Fibroblast of the conjunctiva (primary cell): ENCODE data around the gene C5.
"Not testable (repeated sequence)": the region's sequence is repeated elsewhere in the genome, so short reads cannot be mapped to it uniquely, and the experiment has no call there.

ENCODE experiments used
- DNase-seq: peaks from one replicate; pipeline ENCODE4 v3.0.0-alpha.2; 2010; ENCODE audit warnings: low read depth

C5 gene

DNA sequence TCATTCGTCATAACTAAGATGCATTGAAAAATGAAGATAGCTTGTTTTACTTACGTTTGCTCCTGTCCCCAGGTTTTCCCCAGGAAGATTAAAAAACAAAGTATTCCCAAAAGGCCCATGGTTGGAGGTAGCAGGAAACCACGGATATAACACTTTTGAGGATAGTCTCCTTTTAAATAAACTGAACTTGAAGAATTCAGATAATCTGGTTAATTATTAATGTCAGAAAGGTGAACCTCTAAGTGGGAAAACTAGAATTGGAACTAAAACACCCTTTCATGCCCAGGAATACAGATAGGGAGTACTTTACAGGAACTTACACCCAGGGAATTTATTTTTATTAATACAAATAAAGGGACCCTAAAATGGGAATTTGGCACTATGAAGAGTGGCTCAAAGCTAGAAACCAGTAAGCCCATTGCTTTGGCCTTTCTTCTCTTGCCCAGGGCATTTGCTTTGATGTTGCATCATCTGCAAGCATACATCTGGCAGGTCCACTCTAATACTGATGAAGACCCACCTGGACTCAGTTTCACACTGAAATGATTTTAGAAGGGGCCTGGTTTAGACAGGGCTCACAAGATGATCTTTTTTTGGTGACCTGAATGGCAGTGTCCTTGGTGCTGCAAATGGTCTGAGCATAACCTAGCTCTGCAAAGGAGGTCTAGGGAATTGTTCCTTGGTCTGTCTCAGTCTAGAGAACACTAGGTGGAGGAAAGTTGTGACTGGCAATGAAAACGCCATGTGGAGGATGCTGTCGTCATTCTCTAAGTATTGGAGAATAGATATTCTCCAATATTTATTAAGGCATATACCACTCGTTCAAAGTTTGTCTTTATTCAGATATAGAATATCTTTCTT is at the start of gene C5:
C5 (minus strand) TSS at position 148 of the 861 bp plus-strand sequence; CDS start at position 119, 29 bp downstream.
- no peak for DNase-seq

DNA sequence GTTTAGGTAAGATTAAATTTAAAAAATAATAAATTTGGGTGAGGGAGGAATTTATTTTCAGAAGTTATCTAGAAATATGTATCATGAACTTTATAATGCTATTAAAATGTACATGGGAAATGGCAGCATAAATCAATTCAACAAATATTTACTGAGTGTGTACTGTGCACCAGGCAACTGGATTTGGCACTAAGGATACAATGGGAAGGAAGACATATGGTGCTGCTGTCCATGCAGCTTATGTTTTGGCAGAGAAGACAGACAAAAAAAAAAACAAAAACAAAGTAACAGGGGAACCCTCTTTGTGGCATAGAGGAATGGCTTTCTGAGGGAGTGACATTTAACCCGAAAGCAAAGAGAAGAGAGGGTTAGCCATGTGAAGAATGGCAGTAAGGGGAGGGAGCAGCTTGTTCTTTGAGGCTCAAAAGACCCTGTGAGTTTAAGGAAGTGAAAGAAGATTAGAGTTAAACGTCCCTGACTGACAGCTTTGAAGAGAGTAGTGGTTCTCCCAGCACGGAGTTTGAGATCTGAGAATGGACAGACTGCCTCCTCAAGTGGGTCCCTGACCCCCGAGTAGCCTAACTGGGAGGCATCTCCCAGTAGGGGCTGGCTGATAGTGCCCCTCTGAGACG is 48.6 kb upstream of the C5 start:
- DNase-seq: no peak

DNA sequence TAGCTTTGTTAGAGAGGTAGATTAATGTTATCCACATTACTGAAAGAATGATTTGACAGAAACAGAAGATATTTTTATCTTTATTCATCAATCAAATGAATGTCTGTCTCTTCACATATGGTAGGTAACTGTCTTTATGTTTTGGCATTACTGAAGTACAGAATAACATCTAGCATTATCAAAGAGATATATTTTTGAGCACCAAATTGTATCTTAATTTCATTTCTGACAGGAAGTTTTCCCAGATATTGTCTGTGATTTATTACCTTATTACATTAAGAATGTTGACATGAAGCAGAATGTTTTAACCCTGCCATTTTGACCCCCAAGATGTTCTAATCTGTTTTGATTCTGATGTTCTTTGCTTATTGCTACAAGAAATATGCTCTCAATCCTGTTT is 45.0 kb upstream of the C5 start:
- DNase-seq: no peak

DNA sequence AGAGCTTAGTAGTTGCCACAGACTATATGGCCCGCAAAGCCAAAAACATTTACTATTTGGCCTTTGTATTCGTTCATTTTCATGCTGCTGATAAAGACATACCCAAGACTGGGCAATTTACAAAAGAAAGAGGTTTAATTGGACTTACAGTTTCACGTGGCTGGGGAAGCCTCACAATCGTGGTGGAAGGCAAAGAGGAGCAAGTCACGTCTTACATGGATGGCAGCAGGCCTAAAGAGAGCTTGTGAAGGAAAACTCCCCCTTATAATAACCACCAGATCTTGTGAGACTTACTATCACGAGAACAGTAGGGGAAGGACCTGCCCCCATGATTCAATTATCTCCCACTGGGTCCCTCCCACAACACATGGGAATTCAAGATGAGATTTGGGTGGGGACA is 40.7 kb upstream of the C5 start:
- DNase-seq: not testable (repeated sequence)

DNA sequence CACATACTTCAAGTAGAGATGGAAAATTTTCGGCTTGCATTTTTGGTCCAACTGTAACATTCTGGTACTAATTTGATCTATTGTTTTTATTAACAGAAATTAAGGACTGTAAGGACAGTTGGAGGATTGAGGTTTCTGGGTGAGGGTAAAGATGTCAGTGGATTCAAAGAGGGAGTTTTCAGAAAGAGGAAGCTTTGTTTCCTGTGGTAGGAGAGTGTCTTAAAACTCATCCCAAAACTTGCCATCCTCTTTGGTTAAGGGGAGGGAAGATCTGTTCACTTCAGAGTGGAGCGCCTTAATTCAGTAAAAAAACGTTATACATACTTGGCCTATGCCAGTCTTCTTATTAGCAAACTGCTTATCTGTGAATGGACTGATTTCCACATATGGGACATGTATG is 38.5 kb upstream of the C5 start:
- DNase-seq: no peak

DNA sequence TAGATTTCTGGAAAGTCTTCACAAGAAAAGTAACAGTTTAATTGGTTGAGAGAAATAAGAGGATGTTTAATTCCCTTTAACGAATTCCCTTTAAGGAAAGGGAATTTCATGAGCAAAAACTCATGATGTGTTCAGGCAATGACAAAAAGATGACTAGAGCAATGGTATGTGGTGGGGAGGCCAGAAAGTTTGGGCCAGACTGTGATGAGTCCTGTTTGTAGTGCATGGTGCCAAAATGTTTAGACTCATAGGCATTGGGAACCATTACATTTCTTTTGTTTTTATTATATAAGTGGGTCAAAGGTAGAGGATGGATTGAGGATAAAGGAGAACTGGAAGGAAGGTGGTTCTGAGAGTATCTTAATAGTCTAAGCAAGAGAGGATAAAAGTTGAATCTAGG is 35.6 kb upstream of the C5 start:
- no peak for DNase-seq

DNA sequence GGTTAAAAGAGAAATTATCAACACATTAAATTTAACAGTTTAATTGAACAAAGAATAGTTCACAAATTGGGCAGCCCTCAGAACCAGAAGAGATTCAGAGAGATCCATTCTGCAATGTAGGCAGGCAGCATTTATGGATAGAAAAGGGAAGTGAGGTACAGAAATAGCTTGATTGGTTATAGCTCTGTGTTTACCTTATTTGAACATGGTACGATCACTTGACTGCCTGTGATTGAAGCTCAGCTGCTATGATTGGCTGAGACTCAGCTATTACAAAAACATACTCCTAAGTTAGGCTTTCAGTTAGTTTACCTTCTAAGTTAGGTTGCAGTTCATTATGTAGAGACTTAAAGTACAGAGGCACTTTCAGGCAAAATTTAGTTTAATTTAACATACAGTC is 32.0 kb upstream of the C5 start:
- no peak for DNase-seq

DNA sequence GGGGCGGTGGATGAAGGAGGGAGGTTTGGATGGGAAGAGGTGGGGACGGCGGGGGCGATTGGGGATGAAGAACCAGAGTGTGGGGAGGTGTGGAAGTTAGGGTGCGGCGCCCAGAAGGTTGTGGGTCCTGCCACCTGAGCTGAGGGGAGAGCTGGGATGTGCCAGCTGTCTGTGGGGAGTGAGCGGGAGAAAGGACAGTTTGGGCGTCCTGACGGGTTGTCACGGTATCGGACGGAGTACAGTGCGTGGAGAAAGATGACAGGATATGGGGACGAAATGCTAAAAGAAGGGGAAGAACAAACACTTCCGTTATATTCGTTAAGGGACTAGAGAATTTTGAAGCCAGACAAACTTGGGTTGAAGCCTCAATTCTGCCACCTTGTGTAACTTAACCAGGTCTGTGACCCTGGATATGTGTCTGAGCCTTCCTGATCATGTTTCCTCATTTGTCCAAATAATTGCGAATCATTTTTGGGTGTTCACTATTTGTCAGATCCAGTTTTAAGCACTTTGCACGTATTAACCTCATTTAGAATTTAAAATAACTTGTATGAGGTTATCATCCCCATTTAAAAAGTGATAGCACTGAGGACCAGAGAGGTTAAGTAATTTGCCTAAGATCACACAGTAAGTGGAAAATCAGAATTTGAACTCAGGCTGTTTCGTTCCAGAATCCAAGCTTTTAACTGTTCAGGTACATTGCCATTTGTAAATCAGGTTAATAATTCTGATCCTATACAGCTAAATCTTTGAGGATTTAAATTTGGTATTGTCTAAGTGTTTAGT is 25.4 kb upstream of the C5 start:
- DNase-seq: no peak

DNA sequence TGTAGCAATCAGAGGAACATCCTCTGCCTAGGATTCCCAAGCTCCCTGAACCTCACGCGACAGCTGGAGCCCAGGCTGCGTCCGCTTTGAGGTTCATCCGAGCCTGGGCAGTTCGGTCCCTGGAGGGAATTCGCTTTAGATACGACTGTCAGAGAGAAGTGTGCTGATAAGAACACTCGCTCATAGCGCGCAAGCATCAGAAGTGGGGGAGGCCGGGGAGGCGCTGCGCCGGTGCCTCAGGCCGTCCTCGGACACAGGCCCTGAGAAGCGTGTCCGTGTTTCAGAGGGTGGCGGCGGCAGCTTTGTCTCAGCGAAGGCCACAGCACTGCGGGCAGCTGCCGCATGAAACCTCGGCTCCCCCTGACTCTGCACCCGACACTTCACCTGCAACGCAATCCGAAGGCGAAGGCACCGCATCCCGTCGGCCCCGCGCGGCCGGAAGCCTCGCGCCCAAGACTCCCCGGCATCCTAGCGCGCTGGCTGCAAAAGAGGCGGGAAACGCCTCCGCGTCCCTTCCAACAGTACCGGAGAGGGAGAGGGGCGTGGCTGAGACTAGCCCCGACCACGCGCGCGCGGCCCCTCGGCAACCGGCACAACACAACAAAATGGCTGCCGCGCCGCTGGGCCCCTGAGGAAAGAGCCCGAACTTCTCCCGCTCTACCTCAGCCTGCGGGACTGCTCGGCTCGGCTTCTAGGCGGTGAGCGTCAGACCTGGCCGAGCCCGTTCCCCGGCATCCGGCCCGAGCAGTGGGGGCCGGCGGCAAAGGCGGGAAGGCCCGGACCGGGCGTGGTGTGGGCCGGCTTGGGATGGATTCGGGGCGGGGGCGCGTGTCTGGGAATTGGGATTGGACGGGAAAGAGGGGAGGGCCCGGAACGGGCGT is 24.5 kb upstream of the C5 start, which contains the start of gene CNTRL:
CNTRL (plus strand) TSS at position 586 of the 881 bp plus-strand sequence. CDS start 13,372 bp downstream, outside the sequence.
- peak; percentile 81 for DNase-seq

DNA sequence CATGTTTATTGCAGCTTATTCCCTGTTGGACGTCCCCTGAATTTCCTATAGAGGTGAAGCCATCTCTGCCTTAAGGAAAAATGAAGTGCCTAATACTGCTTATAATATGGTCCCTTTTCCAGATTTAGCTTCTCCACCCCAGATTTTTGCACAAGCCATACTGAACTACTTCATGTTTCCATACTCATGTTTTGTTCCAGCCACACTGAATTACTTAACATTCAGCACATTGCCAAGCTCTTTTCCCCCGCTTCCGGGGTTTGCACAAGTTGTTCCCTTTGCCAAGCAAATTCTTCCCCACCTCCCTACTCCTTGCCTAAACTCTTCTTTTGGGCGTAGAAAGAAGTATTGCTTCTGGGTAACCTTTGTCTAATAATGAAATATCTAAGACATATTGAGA is 23.0 kb upstream of the C5 start:
- DNase-seq: peak; percentile 90

DNA sequence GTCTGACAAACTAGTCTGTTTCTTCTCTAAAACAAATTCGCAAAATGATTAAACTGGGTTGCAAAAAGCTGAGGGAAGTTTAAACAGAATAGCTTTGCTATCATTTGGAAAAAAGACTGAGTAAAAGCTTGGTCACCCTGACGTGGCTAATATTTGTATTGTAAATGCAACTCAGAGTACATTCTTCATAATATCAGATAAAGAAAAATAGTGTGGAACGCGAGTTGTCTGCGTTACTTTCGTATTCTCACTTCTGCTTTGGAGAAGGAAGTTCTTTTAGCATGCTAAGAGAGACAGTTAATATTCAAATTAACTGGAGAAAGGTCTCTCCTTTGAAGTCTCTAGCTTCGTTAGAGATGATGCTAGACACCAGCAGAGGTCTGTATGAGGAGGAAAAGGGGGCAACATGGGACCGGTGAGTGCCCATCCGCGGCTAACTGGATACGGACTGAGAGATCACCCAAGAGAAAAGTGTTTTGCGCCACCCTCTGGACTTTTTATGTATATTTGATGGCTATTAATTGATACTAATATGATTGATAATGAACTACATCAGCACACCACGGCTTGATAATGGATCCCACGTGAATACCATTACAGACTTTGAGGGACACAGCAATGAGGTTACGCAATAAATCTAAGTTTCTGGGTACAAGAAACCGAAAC is 21.8 kb upstream of the C5 start:
- peak; percentile 26 for DNase-seq

DNA sequence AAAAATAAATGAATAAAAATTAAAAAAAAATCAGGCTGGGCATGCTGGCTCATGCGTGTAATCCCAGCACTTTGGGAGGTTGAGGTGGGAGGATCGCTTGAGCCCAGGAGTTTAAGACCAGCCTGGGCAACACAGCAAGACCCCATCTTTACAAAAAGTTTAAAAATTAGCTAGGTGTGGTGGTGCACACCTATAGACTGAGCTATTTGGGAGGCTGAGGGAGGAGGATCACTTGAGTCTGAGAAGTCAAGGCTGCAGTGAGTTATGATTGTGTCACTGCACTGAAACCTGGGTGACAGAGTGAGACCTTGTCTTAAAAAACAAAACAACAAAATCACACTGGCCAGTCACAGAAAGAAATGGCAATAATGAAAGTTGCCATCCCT is 21.3 kb upstream of the C5 start:
- DNase-seq: no peak

DNA sequence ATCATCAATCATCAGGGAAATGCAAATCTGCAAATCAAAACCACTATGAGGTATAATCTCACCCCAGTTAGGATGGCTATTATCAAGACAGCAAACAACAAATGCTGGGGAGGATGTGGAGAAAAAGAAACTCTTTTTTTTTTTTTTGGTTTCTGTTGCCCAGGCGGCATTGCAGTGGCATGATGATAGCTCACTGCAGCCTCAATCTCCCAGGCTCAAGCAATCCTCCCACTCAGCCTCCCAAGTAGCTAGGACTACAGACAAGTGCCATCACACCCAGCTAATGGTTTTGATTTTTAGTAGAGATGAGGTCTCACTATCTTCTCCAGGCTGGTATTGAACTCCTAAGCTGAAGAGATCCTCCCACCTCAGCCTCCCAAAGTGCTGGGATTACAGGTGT is 19.3 kb upstream of the C5 start:
- DNase-seq: no peak

DNA sequence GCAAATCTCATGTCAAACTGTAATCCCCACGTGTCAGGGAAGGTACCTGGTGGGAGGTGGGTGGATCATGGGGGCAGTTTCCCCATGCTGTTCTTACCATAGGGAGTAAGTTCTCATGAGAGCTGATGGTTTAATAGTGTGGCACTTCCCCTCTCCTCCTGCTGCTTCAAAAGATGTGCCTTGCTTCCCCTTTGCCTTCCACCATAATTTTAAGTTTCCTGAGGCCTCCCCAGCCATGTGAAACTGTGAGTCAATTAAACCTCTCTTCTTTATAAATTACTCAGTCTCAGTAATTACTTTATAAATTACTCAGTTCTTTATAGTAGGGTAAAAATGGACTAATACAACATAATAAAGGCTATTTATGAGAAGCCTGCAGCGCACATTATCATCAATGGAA is 17.6 kb upstream of the C5 start:
- DNase-seq: no peak

DNA sequence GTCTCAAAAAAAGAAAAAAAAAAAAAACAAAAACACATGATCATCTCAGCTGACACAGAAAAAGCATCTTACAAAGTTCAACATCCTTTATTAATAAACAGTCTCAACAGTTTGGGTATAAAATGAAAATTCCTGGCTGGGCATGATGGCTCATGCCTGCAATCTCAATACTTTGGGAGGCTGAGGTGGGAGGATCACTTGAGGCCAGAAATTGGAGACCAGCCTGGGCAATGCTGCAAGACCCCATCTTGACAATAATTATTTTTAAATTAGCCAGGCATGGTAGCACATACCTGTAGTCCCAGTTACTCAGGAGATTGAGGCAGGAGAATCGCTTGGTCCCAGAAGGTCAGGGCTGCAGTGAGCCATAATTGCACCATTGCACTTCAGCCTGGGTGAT is 16.8 kb upstream of the C5 start:
- DNase-seq: no peak

DNA sequence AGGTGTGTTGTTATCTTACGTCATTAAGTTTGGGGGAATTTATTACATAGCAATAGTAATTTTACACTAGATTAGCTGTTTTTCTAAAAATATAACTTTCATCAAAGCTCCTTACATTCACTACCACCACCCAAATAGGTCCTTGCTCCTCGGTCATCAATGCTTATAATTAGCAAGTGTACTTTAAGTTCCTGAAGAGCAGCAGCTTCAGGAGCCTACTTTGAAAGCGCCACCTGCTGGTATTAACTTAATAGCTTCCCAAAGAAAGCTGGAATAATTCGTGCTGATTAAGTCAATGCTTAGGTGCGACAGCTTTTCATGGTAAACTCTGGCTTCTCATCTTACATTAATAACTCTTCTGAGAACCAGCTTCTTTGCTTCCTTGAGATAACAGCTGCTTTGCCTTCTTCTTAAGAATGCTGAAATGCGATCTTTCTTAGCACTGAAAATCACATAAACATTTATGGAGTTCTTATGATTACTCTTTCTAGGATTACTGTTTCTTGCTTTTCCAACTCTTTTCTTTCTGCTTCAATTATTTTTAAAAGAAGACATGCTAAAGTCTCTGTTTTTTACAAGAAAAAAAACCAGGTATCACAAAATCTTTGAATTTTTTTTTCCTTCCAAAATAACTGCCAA is 10.0 kb upstream of the C5 start:
- peak; percentile 57 for DNase-seq

DNA sequence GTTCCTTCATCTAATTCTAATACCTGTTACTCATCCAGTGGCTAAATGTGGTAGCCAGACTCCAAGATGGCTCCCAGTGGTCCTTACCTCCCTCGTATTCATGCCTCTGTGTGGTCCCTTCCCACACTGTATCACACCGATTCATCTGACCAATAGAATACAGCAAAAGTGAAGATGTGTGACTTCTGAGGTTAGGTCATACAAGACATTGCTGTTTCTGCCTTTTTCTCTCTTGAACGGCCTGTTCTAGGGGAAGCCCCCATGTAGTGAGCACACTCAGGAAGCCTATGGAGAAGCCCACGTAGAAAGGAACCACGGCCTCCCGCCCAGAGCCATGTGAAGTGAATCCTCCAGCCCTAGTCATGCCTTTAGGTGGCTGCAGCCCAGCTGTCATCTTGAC is 9.4 kb upstream of the C5 start:
- no peak for DNase-seq

DNA sequence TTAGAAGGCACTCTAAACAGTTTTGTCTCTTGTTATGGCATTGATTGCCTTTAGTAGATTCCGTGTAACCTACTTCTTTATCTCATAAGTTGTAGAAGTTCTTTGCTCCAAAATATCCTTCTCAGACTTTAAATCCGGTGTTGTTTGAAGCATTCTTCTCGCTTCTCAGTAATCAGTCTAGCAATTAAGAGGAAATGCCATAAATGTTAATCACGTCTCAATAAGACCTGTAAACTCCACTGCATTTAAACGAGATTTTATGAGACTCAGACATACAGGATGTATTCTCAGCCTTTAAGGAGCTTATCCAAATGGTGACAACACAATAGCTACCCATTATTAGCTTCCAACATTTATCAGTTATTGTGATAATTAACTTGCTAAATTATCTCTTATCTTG is 7.7 kb upstream of the C5 start:
- DNase-seq: no peak

DNA sequence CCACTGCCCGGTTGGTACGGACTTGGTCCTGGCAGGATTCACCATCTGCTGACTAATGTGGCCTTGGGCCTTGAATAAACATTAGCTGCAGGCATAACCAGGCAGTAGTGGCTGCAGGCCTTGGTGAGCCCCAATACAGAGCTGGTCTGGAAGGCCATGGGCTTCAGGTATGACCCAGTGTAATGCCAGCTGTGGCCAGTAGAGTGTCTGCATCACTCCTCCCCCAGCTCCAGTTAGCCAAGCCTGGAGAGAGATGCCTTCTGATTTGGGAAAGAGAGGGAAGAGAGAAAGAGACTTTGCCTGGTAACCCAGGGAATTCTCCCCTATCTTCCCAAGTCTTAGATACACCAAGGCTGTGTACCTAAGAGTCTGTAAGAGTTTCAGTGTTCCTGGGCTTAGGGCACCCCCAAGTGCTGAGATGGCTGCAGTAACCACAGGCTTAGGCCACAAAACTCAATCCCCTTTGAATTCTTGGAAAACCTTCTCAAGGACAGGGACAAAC is 5.6 kb upstream of the C5 start:
- DNase-seq: no peak

DNA sequence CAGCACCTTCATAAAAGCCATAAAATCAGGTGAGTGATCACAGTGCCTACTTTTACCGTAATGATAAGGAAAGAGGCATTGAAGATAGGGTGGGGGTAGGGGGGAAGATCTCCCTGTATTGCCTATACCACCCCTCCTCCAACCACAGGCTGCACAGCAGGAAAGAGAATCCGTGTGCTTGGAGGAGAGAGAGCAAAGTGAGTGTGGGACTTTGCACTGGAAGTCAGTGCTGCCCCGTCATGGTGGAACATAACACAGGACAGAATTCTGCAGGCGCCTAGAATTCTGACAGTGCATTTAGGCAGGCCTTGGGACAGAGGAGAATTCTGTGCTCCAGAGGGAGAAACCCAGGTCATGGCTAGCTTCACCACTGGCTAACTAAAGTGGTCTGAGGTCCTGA is 3.5 kb upstream of the C5 start:
- no peak for DNase-seq

DNA sequence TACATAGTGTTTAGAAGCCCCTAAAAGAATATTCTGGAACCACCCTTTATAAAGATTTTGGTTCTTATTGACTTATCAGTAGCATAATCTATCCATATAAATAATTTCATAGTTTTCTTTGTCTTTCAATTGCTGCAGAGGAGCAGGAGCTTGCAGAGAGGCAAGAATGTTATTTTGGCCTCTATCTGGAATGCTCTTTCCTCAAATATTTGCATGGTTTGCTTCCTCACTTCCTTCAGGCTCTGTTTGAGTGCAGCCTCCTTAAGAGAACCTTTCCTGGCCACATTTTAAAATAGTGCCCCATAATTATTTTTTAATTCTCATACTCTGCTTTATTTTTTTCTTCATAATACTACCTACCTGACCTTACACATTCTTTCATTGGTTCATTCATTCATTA is 1.5 kb downstream of the C5 start:
- no peak for DNase-seq
